NOMO-1 treated with DMSO at 0.1 percent for 48 hours (cell line): Measurements from ENCODE around the gene FAM118B.

Experiments
- DNase-seq: peaks from one replicate; lab custom pipeline; 2025; ENCODE audit not compliant: unreplicated experiment; lab: John Stamatoyannopoulos, UW

The FAM118B gene

DNA sequence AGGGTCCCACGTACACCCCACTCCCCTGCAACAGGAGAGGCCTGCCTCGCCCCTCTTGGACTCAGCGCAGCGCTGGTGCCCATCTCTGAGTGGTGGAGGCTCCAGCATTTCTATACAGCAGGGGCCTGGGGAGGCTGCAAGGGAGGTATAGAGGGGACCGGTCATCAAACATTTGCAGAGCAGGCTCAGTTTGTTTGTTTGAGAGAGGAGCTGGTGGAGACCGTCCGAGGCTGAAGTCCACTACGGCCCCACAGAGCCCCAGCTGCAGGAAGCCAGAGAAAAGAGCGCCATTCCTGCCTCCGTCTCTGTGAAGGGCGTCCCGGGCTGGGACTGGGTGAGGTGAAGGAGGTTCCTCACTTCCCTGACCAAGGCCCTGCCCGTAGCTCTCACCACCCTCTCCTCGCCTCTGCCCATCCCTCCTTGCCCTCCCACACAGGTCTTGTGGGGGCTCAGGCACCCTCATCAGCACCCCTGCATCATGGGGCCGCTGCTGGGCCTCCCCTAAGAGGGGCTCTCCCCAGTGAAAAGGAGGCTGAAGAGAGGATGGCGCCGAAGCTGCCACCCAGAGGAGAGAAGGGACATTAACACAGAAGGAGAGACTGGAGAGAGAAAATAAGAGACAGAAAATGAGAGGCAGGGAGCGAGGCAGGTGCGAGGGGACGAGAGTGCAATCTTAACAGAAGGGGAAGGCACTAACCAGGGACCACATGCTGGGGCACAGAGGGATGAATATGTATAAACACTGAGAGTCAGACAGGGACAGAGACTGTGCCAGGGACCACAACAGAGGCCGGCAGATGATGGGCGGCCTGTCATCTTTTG, 24.7 kb upstream of the FAM118B start:
- no peak for DNase-seq

DNA sequence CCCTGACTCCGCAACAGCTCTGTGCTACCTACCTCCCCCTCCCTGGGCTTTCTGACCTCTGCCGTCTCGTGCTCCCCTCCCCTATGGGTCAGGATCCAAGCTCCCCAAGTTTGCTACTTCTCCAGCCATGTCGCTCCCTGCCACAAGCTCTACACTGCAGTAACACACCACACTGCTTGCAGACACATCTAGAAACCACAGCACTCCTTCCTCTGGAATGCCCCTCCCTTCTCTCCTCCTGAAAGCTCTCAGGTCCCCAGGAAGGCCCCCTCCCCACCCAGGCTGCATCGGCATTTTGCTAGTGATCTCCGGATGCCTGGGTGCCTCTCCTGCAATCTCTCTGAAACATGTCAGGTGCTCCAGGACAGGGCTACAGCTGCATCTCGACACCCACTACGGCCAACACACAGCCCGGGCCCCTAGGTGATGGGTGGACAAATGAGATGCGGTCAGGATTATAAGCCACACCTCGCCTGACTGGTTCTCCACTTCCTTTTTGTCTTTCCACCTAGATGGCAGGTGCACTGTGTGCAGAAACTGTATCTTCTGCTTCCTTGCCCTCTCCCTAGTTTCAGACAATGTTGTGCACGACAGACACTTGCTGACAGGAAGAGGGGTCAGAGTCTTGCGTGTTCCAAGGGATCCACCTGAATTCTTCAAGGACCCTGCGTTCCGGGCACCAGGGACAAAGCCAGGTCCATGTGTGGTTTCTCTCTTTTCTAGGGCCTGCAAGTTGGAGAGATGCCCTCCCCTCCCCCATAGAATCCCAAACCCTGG, 23.1 kb upstream of the FAM118B start:
- DNase-seq, result no peak

GRCh38 chr11:126189109-126189929, 22.3 kb upstream of the FAM118B start:
- DNase-seq, result no peak

GRCh38 chr11:126190792-126191191, 20.8 kb upstream of the FAM118B start:
- DNase-seq, result no peak

- no peak for DNase-seq
Measured at GRCh38 chr11:126191379-126192073, 20.1 kb upstream of the FAM118B start.

DNA sequence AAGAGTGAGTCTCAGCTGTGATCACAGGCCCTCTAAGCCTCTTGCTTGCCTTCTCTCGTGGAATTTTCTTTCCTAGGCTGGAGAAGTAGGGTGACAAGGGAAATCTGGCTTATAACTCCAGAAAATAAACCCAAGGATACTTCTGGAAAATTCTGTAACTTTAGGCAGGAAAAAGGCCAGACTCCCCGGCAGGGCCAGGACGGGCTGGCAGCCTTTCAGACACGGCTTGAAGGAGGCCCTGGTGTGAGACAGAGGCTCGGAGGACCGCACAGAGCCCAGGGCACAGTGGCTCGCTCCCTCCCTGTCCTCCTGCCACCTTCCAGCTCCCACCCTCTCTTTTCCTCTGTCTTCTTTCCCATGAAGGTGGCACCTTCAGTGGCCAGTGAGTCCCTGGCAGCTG, 19.2 kb upstream of the FAM118B start:
- DNase-seq, result no peak

DNA sequence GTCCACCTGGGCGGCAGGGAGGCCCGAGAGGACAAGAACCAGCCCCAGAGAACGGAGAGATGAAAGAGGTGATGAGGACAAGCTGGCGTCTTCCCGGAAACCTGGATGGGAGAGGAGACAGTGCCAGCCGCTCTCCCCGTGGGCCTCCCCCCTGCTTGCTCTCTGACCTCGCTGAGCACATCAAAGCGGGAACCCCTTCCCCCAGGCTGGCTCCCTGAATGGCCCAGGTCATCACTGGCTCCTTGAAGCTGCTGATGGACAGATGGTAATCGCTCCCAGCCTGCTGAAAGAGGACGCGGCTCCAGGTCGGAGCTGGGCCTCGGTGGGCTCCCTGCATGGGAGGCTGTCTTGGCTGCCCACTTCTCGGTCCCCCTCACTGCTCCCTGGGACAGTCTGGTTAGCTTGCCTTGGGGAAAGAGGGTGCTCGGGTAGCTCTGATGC, 18.5 kb upstream of the FAM118B start:
- no peak for DNase-seq

GRCh38 chr11:126194121-126194543, 17.4 kb upstream of the FAM118B start:
- DNase-seq, result peak; percentile 42

GRCh38 chr11:126195119-126195518, 16.5 kb upstream of the FAM118B start:
- DNase-seq, result no peak

DNA sequence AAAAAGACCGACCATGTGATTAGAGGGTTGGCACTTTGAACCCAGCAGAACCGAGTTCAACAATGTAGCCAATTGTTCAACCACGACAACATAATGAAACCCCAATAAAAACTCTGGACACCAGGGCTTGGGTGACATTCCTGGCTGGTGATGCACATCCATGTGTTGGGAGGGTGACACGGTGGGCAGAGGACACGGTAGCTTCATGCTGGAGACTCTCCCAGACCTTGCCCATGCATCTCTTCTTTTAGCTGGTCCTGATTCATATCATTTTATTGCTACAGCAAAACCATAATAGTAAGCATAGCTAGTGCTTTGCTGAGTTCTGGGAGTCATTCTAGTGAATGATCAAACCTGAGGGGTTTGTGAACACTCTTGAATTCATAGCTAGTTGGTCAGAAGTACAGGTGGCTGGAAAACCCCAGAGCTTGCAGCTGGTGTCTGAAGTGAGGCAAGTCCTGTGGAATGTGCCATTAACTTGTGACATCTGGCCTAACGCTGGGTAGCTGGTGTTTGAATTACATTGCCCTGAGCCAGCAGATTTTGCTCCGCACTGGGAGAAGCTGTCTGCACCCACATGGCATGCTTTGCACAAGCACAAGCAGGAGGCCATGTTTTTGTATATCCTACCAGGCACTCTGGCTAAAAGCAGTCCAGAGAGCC, 14.2 kb upstream of the FAM118B start:
- DNase-seq, result no peak

DNA sequence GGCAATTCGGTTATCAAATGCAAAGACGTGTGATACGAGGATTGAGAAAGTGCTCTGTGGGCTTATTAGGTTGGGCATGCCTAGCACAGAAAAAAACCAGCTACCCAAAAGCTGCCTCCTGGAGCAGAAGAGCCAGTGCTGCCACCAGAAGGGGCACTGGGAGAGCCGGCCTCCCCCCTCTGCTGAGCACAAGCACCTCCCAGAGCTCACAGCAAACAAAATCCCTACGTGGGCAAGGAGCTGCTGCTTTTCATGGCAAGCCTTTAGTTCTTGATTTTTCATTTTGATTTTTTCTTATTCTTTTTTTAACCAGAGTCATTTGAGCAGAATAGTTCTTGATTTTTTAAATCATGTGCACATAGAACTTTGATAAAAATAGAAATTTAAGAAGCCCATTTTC, 12.9 kb upstream of the FAM118B start:
- DNase-seq, result no peak

DNA sequence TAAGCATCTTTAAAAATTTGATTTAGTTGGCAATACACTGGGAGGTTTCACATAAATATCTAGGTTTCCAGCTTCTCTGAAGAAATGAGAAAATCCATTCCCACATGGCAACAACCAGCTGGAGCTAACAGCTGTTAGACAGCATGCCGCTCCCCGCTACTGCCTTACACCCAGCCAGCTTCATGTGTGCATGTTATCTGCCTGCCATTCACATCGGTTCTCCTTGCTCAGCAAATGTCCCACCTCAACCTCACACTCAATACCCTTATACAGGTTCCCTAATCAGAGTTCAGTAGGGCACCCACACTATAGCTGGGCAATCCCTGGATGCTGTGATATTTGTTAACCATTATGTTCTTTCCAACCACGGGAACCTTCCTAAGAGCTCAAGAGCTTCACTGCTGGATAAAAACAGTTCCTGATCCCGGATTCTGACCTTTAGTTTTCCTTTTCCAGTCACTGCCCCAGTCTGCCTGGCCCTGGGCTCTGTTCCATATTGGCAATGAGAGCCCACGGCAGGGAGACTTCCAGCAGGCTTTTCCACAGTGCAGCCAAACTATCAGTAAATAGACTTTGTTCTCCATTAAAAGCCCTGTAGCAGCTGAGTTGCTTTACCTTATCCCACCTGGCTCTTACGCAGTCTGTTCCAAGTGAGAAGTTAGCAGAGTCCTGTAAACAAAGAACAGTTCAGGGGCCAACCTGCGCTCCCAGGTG, 8.8 kb upstream of the FAM118B start:
- DNase-seq, result no peak

- no peak for DNase-seq
Measured at GRCh38 chr11:126205359-126205758, 6.2 kb upstream of the FAM118B start.

GRCh38 chr11:126207896-126208295, 3.7 kb upstream of the FAM118B start:
- no peak for DNase-seq

DNA sequence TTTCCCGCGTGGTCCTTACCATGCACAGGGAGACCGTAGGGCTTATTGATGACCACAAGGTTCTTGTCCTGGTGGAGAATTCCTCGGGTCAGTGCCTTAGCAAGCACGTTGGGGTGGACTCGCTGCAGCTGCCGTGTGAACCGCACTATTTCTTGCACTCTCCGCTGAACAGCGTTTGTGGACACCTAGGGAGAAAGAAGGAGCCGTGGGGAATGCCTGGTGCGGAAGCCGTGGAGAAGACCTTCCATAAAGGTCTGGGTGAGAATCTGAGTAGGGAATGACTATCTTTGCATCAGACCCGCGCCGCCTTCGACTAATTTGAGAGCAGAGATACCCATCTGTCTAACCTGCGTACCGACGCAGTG, 729 bp upstream of the FAM118B start:
- DNase-seq, result no peak

- DNase-seq, result no peak
Measured at GRCh38 chr11:126212089-126212660, 593 bp downstream of the FAM118B start.

- DNase-seq, result peak; percentile 20
Measured at GRCh38 chr11:126214441-126214840, 2.9 kb downstream of the FAM118B start.

DNA sequence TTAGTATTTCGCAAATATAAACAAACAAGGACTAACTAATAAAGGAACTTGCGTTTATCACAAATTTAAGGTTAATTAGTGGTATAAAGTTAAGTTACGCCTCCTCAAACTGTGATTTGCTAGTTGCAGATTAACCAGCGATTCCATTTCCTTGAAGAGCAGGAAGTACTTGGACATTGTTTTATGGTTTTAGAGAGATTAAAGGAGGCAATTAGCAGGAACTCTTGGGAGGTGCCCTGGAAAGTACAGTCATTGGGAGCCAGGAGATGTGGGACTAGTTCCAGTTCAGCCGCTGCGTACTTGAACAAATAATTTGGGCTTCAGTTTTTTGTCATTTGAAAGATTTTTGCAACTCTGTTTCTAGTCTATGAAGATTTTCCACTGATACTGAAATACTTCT, 3.3 kb downstream of the FAM118B start:
- no peak for DNase-seq

DNA sequence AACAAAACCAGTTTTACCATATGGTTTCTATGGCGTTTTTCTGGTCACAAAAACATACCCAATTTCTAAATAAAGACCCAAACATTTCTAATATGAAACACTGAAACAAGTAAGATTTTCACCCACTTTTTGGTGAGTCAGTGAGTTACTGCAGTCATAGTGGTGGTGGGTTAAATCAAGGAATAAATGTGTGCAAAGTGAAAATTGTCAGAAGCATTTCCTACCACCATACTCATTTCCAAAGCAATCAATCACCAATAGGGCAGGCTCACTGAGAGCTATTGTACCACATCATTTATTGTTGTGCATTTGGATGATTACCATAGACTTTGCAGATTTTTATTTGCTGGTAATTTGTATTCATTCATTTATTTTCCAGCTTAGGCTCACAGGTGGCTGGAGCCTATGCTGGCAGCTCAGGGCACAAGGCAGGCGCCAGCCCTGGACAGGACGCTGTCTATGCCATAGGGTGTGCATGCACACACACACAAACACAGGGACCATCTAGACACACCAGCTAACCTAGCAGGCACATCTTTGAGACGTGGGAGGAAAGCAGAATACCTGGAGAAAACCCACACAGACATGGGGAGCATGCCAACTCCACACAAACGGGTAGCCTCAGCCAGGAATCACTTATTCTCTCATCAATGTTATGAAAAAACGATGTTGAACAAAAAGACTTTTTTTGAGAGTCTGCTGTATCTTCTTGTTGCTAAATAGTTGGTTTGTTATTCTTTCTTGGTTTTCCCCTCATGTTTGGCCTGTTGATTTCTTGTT, 5.1 kb downstream of the FAM118B start:
- no peak for DNase-seq
